Endothelial cell of umbilical vein (primary cell): Measurements from ENCODE around the gene LRFN2. TPM values are rescaled to one million over a fixed set of nuclear protein-coding genes. Genes with fewer than 3 reads are reported as not detected.

Experiments used
- BruUV-seq: library from RNA; stranded (reverse); fragments of 400-500 nt; replicated peaks from 2 replicates; lab custom pipeline; 2021; lab: Mats Ljungman, UMichigan
- CTCF ChIA-PET: fragments of 300-600, 350-600 bp; sonication (Branson Sonifier 250); formaldehyde crosslinking; loops from one replicate; lab custom pipeline; 2021; ENCODE audit warnings: antibody characterized with exemption, inconsistent platforms; lab: Charles Lee
- POLR2A ChIA-PET: fragments of 300-600, 350-600 bp; sonication (Branson Sonifier 250); formaldehyde crosslinking; loops from one replicate; lab custom pipeline; 2021; ENCODE audit warnings: antibody characterized with exemption, inconsistent platforms; lab: Charles Lee
- DNase-seq: peaks from one replicate; pipeline ENCODE4 v3.0.0-alpha.2; 2011; ENCODE audit warnings: low read depth, low spot score
- FAIRE-seq: peaks from 2 replicates; lab custom pipeline; 2011; peaks lifted over from hg19 to GRCh38; lab: Jason Lieb, UNC
- H2AFZ ChIP-seq: 2 replicates; pipeline ENCODE4 v1.6.0; 2012; ENCODE audit warnings: low read depth, low read length, control low read depth, inconsistent platforms
- H3K27ac ChIP-seq: 2 replicates; pipeline ENCODE4 v1.5.1; 2011; ENCODE audit warnings: low read depth, mild to moderate bottlenecking, control low read depth, low read length, moderate library complexity; ENCODE audit not compliant: insufficient read depth
- H3K27me3 ChIP-seq, 2 experiments: 2 replicates each; pipeline versions ENCODE4 v1.6.0 to v1.6.1; 2011; ENCODE audit warnings: low read length in 2 of 2, mixed read lengths in 1 of 2; ENCODE audit not compliant: control insufficient read depth in 2 of 2, insufficient read depth in 2 of 2
- H3K36me3 ChIP-seq, 2 experiments: 2 replicates in 1 of 2; 3 replicates in 1 of 2; pipeline ENCODE4 v1.5.1; 2011; ENCODE audit warnings: low read length in 2 of 2, mild to moderate bottlenecking in 1 of 2, moderate library complexity in 1 of 2; ENCODE audit not compliant: control insufficient read depth in 2 of 2, insufficient read depth in 2 of 2; ENCODE audit errors: extremely low read depth in 1 of 2
- H3K4me1 ChIP-seq: 3 replicates; pipeline ENCODE4 v1.5.1; 2011; ENCODE audit warnings: mild to moderate bottlenecking, low read length; ENCODE audit not compliant: control insufficient read depth, insufficient read depth; ENCODE audit errors: extremely low read depth
- H3K4me2 ChIP-seq: 2 replicates; pipeline ENCODE4 v1.6.1; 2011; ENCODE audit warnings: low read length, control low read depth, mixed read lengths; ENCODE audit not compliant: insufficient read depth
- H3K4me3 ChIP-seq, 3 experiments: fragments of 200-600 bp in 1 of 3; sonication (generic), shearing (Covaris generic) in 1 of 3; replicated peaks in 1 of 3; 2 replicates each; pipeline ENCODE4 v1.5.1; 2011 to 2016; ENCODE audit warnings: control low read depth in 3 of 3, low read length in 3 of 3, mild to moderate bottlenecking in 2 of 3, inconsistent platforms in 1 of 3, low read depth in 1 of 3, moderate library complexity in 1 of 3; ENCODE audit not compliant: insufficient read depth in 1 of 3
- H3K79me2 ChIP-seq: 2 replicates; pipeline ENCODE4 v1.6.0; 2012; ENCODE audit warnings: low read length, inconsistent platforms; ENCODE audit not compliant: control insufficient read depth, insufficient read depth
- H3K9ac ChIP-seq: replicated peaks from 2 replicates; pipeline ENCODE3; 2011; ENCODE audit warnings: low read length, control low read depth; ENCODE audit not compliant: insufficient read depth; ENCODE audit errors: extremely low read depth
- H3K9me1 ChIP-seq: replicated peaks from 3 replicates; pipeline ENCODE4 v1.6.0; 2011; ENCODE audit warnings: mild to moderate bottlenecking, low read length; ENCODE audit not compliant: control insufficient read depth, insufficient read depth; ENCODE audit errors: extremely low read depth
- H3K9me3 ChIP-seq: replicated peaks from 2 replicates; pipeline ENCODE4 v1.5.1; 2012; ENCODE audit warnings: low read length, inconsistent platforms; ENCODE audit not compliant: control insufficient read depth, insufficient read depth
- H4K20me1 ChIP-seq: replicated peaks from 2 replicates; pipeline ENCODE3; 2011; ENCODE audit warnings: mild to moderate bottlenecking, low read length; ENCODE audit not compliant: control insufficient read depth, insufficient read depth; ENCODE audit errors: extremely low read depth
- EZH2 ChIP-seq: IDR thresholded peaks from 2 replicates; pipeline ENCODE4 v1.6.1; 2012; ENCODE audit warnings: borderline replicate concordance, low read depth, mild to moderate bottlenecking, moderate library complexity, low read length, inconsistent platforms; ENCODE audit not compliant: severe bottlenecking
- GATA2 ChIP-seq: IDR thresholded peaks from 2 replicates; pipeline ENCODE4 v1.7.0; 2011; ENCODE audit warnings: low read depth, mild to moderate bottlenecking, moderate library complexity, mixed read lengths, low read length; ENCODE audit not compliant: insufficient read length, insufficient read depth
- JUN ChIP-seq: IDR thresholded peaks from 2 replicates; pipeline ENCODE4 v1.6.1; 2011; ENCODE audit warnings: borderline replicate concordance, low read depth; ENCODE audit not compliant: insufficient read length, insufficient read depth
- POLR2A ChIP-seq: IDR thresholded peaks from 2 replicates; pipeline ENCODE4 v1.6.1; 2012; ENCODE audit warnings: low read depth, mild to moderate bottlenecking, control low read depth, low read length
- POLR2AphosphoS5 ChIP-seq: IDR thresholded peaks from 2 replicates; pipeline ENCODE4 v1.6.1; 2012; ENCODE audit warnings: low read depth, mild to moderate bottlenecking, control low read depth, low read length, moderate library complexity; ENCODE audit not compliant: insufficient read depth
- dilution Hi-C: fragments of 300-500 bp; cut with MboI; formaldehyde crosslinking; loops from one replicate; pipeline ENCODE4 v1.15.0; 2019; ENCODE audit warnings: low sequenced_read_pairs; ENCODE audit not compliant: extremely low pct_ligation_motif_present
- intact Hi-C: fragments of 100-400 bp; cut with micrococcal nuclease; formaldehyde crosslinking; loops from one replicate; pipeline ENCODE4 v1.10.0; 2022
- polyA plus RNA-seq, 4 experiments: library from polyadenylated mRNA; depleted of rRNA in 3 of 4; stranded (reverse) in 3 of 4; unstranded in 1 of 4; fragments of >200 nt; gene quantifications; 2 replicates each; pipeline versions ENCODE4 v1.2.1 to v1.2.3, GENCODE V29; 2011 to 2012; ENCODE audit warnings: missing spikeins in 1 of 4
- total RNA-seq: library from RNA; stranded (reverse); gene quantifications from 2 replicates; pipeline ENCODE4 v1.2.3, GENCODE V29; 2021
- TF ChIP-seq, protein P1 (sequence below): IDR thresholded peaks from 2 replicates; pipeline ENCODE4 v1.6.1; 2011; ENCODE audit not compliant: insufficient read depth, insufficient read length

Gene LRFN2
- total and polyA plus RNA-seq, 2 donors (not counting 3 experiments of a cell fraction or from before 2014, with no cell fraction given): not detected

DNA sequence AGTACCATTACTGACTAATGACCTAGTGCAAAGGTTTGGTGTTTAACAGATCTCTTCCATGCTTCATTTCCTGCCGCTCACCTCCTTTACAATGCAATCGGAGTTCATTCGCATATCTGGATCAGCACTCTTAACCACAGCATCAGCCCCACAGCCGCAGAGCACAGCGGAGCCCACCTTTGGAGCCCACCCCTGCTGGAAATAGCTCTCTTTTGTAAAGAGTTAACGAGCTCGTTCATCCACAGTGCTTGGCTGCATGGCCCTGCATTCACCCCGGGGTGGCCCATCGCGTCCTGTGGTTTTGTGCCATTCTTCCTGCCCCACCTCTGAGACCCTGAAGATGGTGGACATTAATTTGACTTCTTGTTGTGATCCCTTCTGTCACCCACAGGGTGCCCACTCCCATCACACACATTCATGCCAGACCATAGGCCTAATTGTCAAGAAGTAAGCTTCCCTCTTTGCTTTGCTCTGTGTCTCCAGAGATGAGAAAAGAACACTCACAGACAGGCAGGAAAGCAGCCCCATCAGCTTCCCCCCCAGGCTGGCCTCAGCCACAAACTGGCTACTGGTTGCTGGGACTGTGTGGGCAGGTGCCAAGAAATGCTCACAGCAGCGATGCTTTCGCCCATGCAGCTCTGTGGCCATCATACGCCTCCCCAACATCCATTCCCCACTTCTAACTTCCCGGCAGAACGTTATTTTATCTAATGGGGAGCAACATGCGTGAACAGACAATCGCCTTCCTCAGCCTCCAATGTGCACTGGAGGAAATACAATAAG is 167.0 kb downstream of the LRFN2 start:
- no peaks in the 10 kb centered on the region for H4K20me1 ChIP-seq
- TF ChIP-seq, protein P1, sequence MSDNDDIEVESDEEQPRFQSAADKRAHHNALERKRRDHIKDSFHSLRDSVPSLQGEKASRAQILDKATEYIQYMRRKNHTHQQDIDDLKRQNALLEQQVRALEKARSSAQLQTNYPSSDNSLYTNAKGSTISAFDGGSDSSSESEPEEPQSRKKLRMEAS: no peak
- no peak for TF ChIP-seq POLR2AphosphoS5
- TF ChIP-seq GATA2: no peak
- TF ChIP-seq EZH2: no peak
- TF ChIP-seq POLR2A: no peak
- no peaks in the 10 kb centered on the region for H3K36me3 ChIP-seq
- H3K27ac ChIP-seq: no peak overlapping the region
- FAIRE-seq (no peak), DNase-seq (no peak)
- CTCF ChIA-PET: no interaction called here
- H3K9ac ChIP-seq: no peak overlapping the region
- POLR2A ChIA-PET: no interaction called here
- BruUV-seq: no TSS peak
- no peak overlapping the region for H3K4me3 ChIP-seq
- no peaks in the 10 kb centered on the region for H3K27me3 ChIP-seq
- H3K9me1 ChIP-seq: no peaks in the 10 kb centered on the region
- H3K4me1 ChIP-seq: no peaks in the 10 kb centered on the region
- H3K4me2 ChIP-seq: no peak overlapping the region
- no peaks in the 10 kb centered on the region for H3K79me2 ChIP-seq
- intact Hi-C loops (no loop called here), dilution Hi-C loops (no loop called here)
- H2AFZ ChIP-seq: no peak overlapping the region
- no peaks in the 10 kb centered on the region for H3K9me3 ChIP-seq

DNA sequence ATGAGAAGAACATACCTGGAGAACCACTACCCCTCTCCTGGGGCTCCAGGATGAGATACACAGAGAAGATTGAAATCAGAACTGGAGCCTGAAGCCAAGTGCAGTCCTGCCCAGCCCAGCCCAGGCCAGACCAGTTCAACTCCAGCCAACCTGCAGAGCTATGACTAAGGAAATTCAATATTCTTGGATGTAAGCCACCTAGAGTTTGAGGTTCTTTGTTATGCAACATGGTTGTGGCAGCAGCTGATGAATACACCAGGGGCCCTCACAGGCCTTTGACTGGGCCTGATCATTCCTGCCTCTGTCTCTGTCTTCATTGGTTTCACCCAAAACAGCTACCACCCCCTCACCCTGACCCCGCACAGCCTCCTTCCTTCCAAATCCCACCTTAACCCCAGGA is 167.8 kb downstream of the LRFN2 start:
- Histone ChIP-seq H3K4me3 (no peak overlapping the region), H3K27me3 (no peaks in the 10 kb centered on the region), H3K9me3 (no peaks in the 10 kb centered on the region), H3K36me3 (no peaks in the 10 kb centered on the region), H4K20me1 (no peaks in the 10 kb centered on the region), H3K27ac (no peak overlapping the region), H3K79me2 (no peaks in the 10 kb centered on the region), H3K9ac (no peak overlapping the region), H3K4me2 (no peak overlapping the region), H3K9me1 (no peaks in the 10 kb centered on the region), H2AFZ (no peak overlapping the region), H3K4me1 (no peaks in the 10 kb centered on the region)
- FAIRE-seq (no peak), DNase-seq (no peak)
- dilution Hi-C loops: no loop called here
- CTCF ChIA-PET: no interaction called here
- no peak for TF ChIP-seq JUN
- TF ChIP-seq POLR2A: no peak
- POLR2A ChIA-PET: no interaction called here
- intact Hi-C loops: no loop called here
- BruUV-seq: no TSS peak
